HepG2 (cell line): ENCODE measurements around the gene MEIOB. TPM values are rescaled to one million over a fixed set of nuclear protein-coding genes. Genes with fewer than 3 reads are reported as not detected.
A peak's percentile ranks its signal among the peaks of the same experiment; 100 is the strongest.

Experiments
- GMEB2 ChIP-seq: IDR thresholded peaks from 2 replicates; pipeline ENCODE4 v1.6.1; 2016; ENCODE audit warnings: missing biosample characterization, missing genetic modification reagents, low read depth
- MAFG ChIP-seq: sonication (generic); formaldehyde crosslinking; IDR thresholded peaks from 2 replicates; pipeline ENCODE4 v1.5.1; 2020; ENCODE audit warnings: mild to moderate bottlenecking, missing genetic modification reagents
- MNT ChIP-seq: fragments of 450-650 bp; IDR thresholded peaks from 2 replicates; pipeline ENCODE4 v1.6.1; 2016
- MTA1 ChIP-seq: sonication (generic); formaldehyde crosslinking; IDR thresholded peaks from 2 replicates; pipeline ENCODE4 v1.4.0; 2020; ENCODE audit warnings: missing genetic modification reagents, mild to moderate bottlenecking, borderline replicate concordance
- PRDM10 ChIP-seq: sonication (generic); formaldehyde crosslinking; IDR thresholded peaks from 2 replicates; pipeline ENCODE4 v1.4.0; 2020; ENCODE audit warnings: low read depth, missing genetic modification reagents
- RXRA ChIP-seq: sonication (generic); formaldehyde crosslinking; IDR thresholded peaks from 2 replicates; pipeline ENCODE4 v1.5.1; 2020; ENCODE audit warnings: missing genetic modification reagents
- SRY ChIP-seq: sonication (generic); formaldehyde crosslinking; IDR thresholded peaks from 2 replicates; pipeline ENCODE4 v1.8.0; 2022; ENCODE audit warnings: mild to moderate bottlenecking, missing genetic modification reagents
- ZBTB34 ChIP-seq: sonication (generic); formaldehyde crosslinking; IDR thresholded peaks from 2 replicates; pipeline ENCODE4 v1.8.0; 2022; ENCODE audit warnings: mild to moderate bottlenecking, missing genetic modification reagents
- ZNF24 ChIP-seq: fragments of 450-650 bp; IDR thresholded peaks from 2 replicates; pipeline ENCODE4 v1.6.1; 2017; ENCODE audit warnings: antibody characterized with exemption, mild to moderate bottlenecking
- ZNF7 ChIP-seq: IDR thresholded peaks from 2 replicates; pipeline ENCODE4 v1.6.1; 2016; ENCODE audit warnings: missing biosample characterization, missing genetic modification reagents
- polyA plus RNA-seq, 8 experiments: library from polyadenylated mRNA; depleted of rRNA in 3 of 8; stranded (reverse) in 7 of 8; unstranded in 1 of 8; fragments of >200 nt; fragmentation: Illumina TruSeq in 4 of 8; extraction: Trizol in 4 of 8; gene quantifications; 2 replicates each; pipeline versions ENCODE4 v1.2.1 to v1.2.3, GENCODE V29; 2011 to 2016; ENCODE audit warnings: low read depth in 4 of 8, missing spikeins in 1 of 8, mixed read lengths in 1 of 8; ENCODE audit not compliant: insufficient read depth in 1 of 8
- total RNA-seq, 5 experiments: library from RNA; depleted of rRNA; stranded (reverse); fragments of >200 nt; fragmentation: Illumina TruSeq; extraction: Trizol; gene quantifications; 2 replicates each; pipeline ENCODE4 v1.2.3, GENCODE V29; 2016; ENCODE audit warnings: low read depth in 1 of 5
- TF ChIP-seq, protein P1 (sequence below): sonication (generic); formaldehyde crosslinking; IDR thresholded peaks from 2 replicates; pipeline ENCODE4 v1.4.0; 2020; ENCODE audit warnings: missing genetic modification reagents
- TF ChIP-seq, protein P2 (sequence below): sonication (generic); formaldehyde crosslinking; conservative IDR thresholded peaks from 2 replicates; pipeline ENCODE4 v1.4.0; 2020; ENCODE audit warnings: mild to moderate bottlenecking, missing genetic modification reagents, moderate library complexity
- TF ChIP-seq, protein P3 (sequence below): sonication (generic); formaldehyde crosslinking; conservative IDR thresholded peaks from 2 replicates; pipeline ENCODE4 v1.8.0; 2022; ENCODE audit warnings: missing genetic modification reagents

The MEIOB gene
- total and polyA plus RNA-seq, 2 of the 13 experiments (the other 11 are each of a cell fraction or from before 2014, with no cell fraction given): 0.17 TPM; not detected in 1

- TF ChIP-seq ZBTB34 (CRISPR knock-in tag) (peak; percentile 35), MAFG (CRISPR knock-in tag) (no peak), MTA1 (CRISPR knock-in tag) (no peak), RXRA (CRISPR knock-in tag) (peak; percentile 64; the same call in 1 of the 2 replicates), SRY (no peak), MNT (no peak), ZNF24 (no peak), ZNF7 (no peak), GMEB2 (CRISPR knock-in tag) (no peak), PRDM10 (CRISPR knock-in tag) (no peak)
- TF ChIP-seq, protein P1, sequence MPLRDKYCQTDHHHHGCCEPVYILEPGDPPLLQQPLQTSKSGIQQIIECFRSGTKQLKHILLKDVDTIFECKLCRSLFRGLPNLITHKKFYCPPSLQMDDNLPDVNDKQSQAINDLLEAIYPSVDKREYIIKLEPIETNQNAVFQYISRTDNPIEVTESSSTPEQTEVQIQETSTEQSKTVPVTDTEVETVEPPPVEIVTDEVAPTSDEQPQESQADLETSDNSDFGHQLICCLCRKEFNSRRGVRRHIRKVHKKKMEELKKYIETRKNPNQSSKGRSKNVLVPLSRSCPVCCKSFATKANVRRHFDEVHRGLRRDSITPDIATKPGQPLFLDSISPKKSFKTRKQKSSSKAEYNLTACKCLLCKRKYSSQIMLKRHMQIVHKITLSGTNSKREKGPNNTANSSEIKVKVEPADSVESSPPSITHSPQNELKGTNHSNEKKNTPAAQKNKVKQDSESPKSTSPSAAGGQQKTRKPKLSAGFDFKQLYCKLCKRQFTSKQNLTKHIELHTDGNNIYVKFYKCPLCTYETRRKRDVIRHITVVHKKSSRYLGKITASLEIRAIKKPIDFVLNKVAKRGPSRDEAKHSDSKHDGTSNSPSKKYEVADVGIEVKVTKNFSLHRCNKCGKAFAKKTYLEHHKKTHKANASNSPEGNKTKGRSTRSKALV (CRISPR knock-in tag): no peak
- TF ChIP-seq, protein P2, sequence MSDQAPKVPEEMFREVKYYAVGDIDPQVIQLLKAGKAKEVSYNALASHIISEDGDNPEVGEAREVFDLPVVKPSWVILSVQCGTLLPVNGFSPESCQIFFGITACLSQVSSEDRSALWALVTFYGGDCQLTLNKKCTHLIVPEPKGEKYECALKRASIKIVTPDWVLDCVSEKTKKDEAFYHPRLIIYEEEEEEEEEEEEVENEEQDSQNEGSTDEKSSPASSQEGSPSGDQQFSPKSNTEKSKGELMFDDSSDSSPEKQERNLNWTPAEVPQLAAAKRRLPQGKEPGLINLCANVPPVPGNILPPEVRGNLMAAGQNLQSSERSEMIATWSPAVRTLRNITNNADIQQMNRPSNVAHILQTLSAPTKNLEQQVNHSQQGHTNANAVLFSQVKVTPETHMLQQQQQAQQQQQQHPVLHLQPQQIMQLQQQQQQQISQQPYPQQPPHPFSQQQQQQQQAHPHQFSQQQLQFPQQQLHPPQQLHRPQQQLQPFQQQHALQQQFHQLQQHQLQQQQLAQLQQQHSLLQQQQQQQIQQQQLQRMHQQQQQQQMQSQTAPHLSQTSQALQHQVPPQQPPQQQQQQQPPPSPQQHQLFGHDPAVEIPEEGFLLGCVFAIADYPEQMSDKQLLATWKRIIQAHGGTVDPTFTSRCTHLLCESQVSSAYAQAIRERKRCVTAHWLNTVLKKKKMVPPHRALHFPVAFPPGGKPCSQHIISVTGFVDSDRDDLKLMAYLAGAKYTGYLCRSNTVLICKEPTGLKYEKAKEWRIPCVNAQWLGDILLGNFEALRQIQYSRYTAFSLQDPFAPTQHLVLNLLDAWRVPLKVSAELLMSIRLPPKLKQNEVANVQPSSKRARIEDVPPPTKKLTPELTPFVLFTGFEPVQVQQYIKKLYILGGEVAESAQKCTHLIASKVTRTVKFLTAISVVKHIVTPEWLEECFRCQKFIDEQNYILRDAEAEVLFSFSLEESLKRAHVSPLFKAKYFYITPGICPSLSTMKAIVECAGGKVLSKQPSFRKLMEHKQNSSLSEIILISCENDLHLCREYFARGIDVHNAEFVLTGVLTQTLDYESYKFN (CRISPR knock-in tag): peak; percentile 83
- TF ChIP-seq, protein P3, sequence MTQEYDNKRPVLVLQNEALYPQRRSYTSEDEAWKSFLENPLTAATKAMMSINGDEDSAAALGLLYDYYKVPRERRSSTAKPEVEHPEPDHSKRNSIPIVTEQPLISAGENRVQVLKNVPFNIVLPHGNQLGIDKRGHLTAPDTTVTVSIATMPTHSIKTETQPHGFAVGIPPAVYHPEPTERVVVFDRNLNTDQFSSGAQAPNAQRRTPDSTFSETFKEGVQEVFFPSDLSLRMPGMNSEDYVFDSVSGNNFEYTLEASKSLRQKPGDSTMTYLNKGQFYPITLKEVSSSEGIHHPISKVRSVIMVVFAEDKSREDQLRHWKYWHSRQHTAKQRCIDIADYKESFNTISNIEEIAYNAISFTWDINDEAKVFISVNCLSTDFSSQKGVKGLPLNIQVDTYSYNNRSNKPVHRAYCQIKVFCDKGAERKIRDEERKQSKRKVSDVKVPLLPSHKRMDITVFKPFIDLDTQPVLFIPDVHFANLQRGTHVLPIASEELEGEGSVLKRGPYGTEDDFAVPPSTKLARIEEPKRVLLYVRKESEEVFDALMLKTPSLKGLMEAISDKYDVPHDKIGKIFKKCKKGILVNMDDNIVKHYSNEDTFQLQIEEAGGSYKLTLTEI (CRISPR knock-in tag): no peak
Measured at GRCh38 chr16:1825381-1825863, 46.5 kb downstream of the MEIOB start (continued).
